Keratinocyte (primary cell): ENCODE measurements around the gene TP63. TPM values are rescaled to one million over a fixed set of nuclear protein-coding genes. Genes with fewer than 3 reads are reported as not detected.

ENCODE experiments used
- DNase-seq: peaks from one replicate; pipeline ENCODE4 v3.0.0-alpha.2; 2011; ENCODE audit warnings: low read depth, missing footprints, low spot score
- FAIRE-seq: peaks from 2 replicates; lab custom pipeline; 2011; peaks lifted over from hg19 to GRCh38; lab: Jason Lieb, UNC
- H2AFZ ChIP-seq: 2 replicates; pipeline ENCODE4 v1.6.0; 2012; ENCODE audit warnings: low read length, control low read depth, inconsistent platforms; ENCODE audit not compliant: control insufficient read depth
- H3K27ac ChIP-seq: 2 replicates; pipeline ENCODE4 v1.5.1; 2011; ENCODE audit warnings: low read length; ENCODE audit not compliant: control insufficient read depth, insufficient read depth
- H3K27me3 ChIP-seq: 3 replicates; pipeline ENCODE4 v1.6.0; 2011; ENCODE audit warnings: low read length; ENCODE audit not compliant: control insufficient read depth, insufficient read depth; ENCODE audit errors: extremely low read depth
- H3K36me3 ChIP-seq, 2 experiments: 2 replicates in 1 of 2; 3 replicates in 1 of 2; pipeline ENCODE4 v1.5.1; 2011; ENCODE audit warnings: low read length in 2 of 2, mild to moderate bottlenecking in 1 of 2; ENCODE audit not compliant: control insufficient read depth in 2 of 2, insufficient read depth in 2 of 2; ENCODE audit errors: extremely low read depth in 1 of 2
- H3K4me1 ChIP-seq: 3 replicates; pipeline ENCODE4 v1.5.1; 2011; ENCODE audit warnings: low read length; ENCODE audit not compliant: control insufficient read depth, insufficient read depth; ENCODE audit errors: extremely low read depth
- H3K4me2 ChIP-seq: 3 replicates; pipeline ENCODE4 v1.6.0; 2011; ENCODE audit warnings: low read depth, low read length; ENCODE audit not compliant: control insufficient read depth, insufficient read depth; ENCODE audit errors: extremely low read depth
- H3K4me3 ChIP-seq, 3 experiments: fragments of 200-600 bp in 1 of 3; sonication (generic) in 1 of 3; 2 replicates in 2 of 3; 3 replicates in 1 of 3; pipeline ENCODE4 v1.5.1; 2011 to 2016; ENCODE audit warnings: low read length in 3 of 3, mild to moderate bottlenecking in 3 of 3, control low read depth in 2 of 3, inconsistent platforms in 1 of 3, low read depth in 1 of 3, mixed read lengths in 1 of 3, mixed run types in 1 of 3, moderate library complexity in 1 of 3; ENCODE audit not compliant: control insufficient read depth in 2 of 3, insufficient read depth in 2 of 3; ENCODE audit errors: extremely low read depth in 1 of 3
- H3K79me2 ChIP-seq: 2 replicates; pipeline ENCODE4 v1.6.0; 2012; ENCODE audit warnings: low read length; ENCODE audit not compliant: control insufficient read depth, insufficient read depth
- H3K9ac ChIP-seq: 3 replicates; pipeline ENCODE4 v1.6.0; 2011; ENCODE audit warnings: low read length; ENCODE audit not compliant: control insufficient read depth, insufficient read depth; ENCODE audit errors: extremely low read depth
- H3K9me1 ChIP-seq: 3 replicates; pipeline ENCODE4 v1.6.0; 2011; ENCODE audit warnings: low read length; ENCODE audit not compliant: control insufficient read depth, insufficient read depth; ENCODE audit errors: extremely low read depth
- H3K9me3 ChIP-seq: 2 replicates; pipeline ENCODE4 v1.5.1; 2012; ENCODE audit warnings: low read depth, low read length; ENCODE audit not compliant: control insufficient read depth
- H4K20me1 ChIP-seq: 3 replicates; pipeline ENCODE4 v1.6.0; 2011; ENCODE audit warnings: low read length; ENCODE audit not compliant: control insufficient read depth, insufficient read depth; ENCODE audit errors: extremely low read depth
- CTCF ChIP-seq, 3 experiments: IDR thresholded peaks in 1 of 3; conservative IDR thresholded peaks in 1 of 3; optimal IDR thresholded peaks in 1 of 3; 2 replicates in 2 of 3; 3 replicates in 1 of 3; pipeline versions ENCODE3 to v1.5.1; 2011; ENCODE audit warnings: low read length in 3 of 3, mild to moderate bottlenecking in 3 of 3, moderate library complexity in 2 of 3, control low read depth in 1 of 3, inconsistent platforms in 1 of 3; ENCODE audit not compliant: insufficient read depth in 2 of 3; ENCODE audit errors: extremely low read depth in 1 of 3
- EZH2 ChIP-seq: IDR thresholded peaks from one replicate; pipeline ENCODE4 v1.6.1; 2012; ENCODE audit warnings: inconsistent platforms, mild to moderate bottlenecking, low read length, moderate library complexity
- dilution Hi-C: fragments of 300-500 bp; cut with MboI; formaldehyde crosslinking; loops from one replicate; pipeline ENCODE4 v1.7.0; 2020; ENCODE audit warnings: low sequenced_read_pairs; ENCODE audit not compliant: extremely low pct_ligation_motif_present
- polyA plus RNA-seq, 5 experiments: library from polyadenylated mRNA; depleted of rRNA in 3 of 5; stranded (reverse) in 3 of 5; stranded (forward) in 1 of 5; unstranded in 1 of 5; fragments of >200 nt; gene quantifications; 1 replicate in 1 of 5; 2 replicates in 3 of 5; 3 replicates in 1 of 5; pipeline versions ENCODE4 v1.2.1 to v1.2.3, GENCODE V29; 2011 to 2012; ENCODE audit warnings: missing spikeins in 2 of 5, low read depth in 1 of 5, low replicate concordance in 1 of 5

Gene TP63
- polyA plus RNA-seq, 1 donor (not counting 4 experiments of a cell fraction or from before 2014, with no cell fraction given) = 214 TPM

DNA sequence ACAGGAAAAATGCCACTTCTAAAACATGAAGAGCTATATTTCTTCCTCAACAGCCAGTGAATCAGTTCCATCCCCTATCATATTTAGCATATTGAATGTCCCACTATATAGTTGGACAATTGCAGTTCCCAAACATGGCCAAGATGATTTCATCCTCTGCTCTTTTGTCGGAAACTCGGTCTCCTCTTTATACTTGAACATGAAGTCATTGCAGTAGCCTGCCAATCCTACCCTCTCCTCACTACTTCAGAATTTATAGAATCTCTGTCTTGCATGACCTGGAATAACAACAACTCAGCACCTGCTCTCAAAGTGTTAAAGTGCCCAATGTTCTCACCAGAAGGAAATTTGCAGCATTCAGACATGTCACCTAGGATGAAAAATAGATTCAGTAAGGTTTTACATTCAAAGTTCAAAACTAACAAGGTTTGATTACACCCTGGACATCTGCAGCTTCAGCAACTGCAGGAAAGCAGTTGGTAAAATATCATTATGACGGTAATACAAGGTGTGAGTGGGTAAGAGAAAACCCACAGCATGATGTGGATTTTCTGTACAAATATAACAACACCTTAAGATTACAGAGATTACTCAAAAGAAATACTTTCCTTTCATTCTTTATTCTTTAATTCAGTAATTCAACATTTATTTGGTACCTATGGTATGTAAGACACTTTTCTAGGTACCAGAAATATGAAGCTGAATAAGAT is 52.5 kb downstream of the TP63 start:
- H3K27me3 ChIP-seq = no peaks in the 10 kb centered on the region
- H3K4me1 ChIP-seq = peaks cover 11% of the 10 kb centered on the region
- H3K4me3 ChIP-seq = no peak overlapping the region
- no peaks in the 10 kb centered on the region for H4K20me1 ChIP-seq
- no peak for DNase-seq
- H3K79me2 ChIP-seq = no peaks in the 10 kb centered on the region
- no peaks in the 10 kb centered on the region for H3K36me3 ChIP-seq
- no peak overlapping the region for H3K27ac ChIP-seq
- no peak overlapping the region for H3K9ac ChIP-seq
- TF ChIP-seq CTCF (optimal IDR thresholded peaks at IDR 0.05 in 1 of 3, IDR thresholded peaks at IDR 0.05 in 1 of 3, conservative IDR thresholded peaks at IDR 0.05 in 1 of 3; ENCODE audit: extremely low read depth in 1 of 3, insufficient read depth in 2 of 3, low read length in 3 of 3) (no peak), EZH2 (no peak)
- no peak for FAIRE-seq
- no peak overlapping the region for H3K4me2 ChIP-seq
- no peaks in the 10 kb centered on the region for H3K9me3 ChIP-seq
- H2AFZ ChIP-seq = no peak overlapping the region
- dilution Hi-C loops = no loop called here
- H3K9me1 ChIP-seq = no peaks in the 10 kb centered on the region

DNA sequence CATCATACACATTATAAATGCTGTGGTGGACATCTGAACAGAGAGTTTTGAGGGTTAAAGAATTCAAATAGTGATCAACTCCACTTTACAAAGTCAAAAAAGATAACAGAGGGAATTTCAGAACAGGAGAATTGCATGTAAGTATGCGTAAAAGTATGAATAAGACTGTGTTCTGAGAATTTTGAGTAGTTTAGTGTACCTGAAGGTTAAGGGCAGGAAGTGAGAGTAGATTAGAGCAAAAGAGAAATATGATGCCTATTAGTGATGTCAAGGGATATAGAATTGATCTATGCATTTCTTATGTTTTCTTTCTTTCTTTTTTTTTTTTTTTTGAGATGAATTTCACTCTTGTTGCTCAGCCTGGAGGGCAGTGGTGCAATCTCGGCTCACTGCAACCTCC is 53.1 kb downstream of the TP63 start:
- no peak for FAIRE-seq
- H3K27me3 ChIP-seq = no peaks in the 10 kb centered on the region
- H3K4me1 ChIP-seq = peaks cover 11% of the 10 kb centered on the region
- no peak overlapping the region for H3K9ac ChIP-seq
- no peak overlapping the region for H3K4me2 ChIP-seq
- no peak overlapping the region for H3K27ac ChIP-seq
- no peaks in the 10 kb centered on the region for H3K9me1 ChIP-seq
- no peaks in the 10 kb centered on the region for H3K36me3 ChIP-seq
- no peak overlapping the region for H3K4me3 ChIP-seq
- dilution Hi-C loops = no loop called here
- H4K20me1 ChIP-seq = no peaks in the 10 kb centered on the region
- DNase-seq = no peak
- H3K79me2 ChIP-seq = no peaks in the 10 kb centered on the region
- no peak for TF ChIP-seq CTCF (optimal IDR thresholded peaks at IDR 0.05 in 1 of 3, IDR thresholded peaks at IDR 0.05 in 1 of 3, conservative IDR thresholded peaks at IDR 0.05 in 1 of 3; ENCODE audit: extremely low read depth in 1 of 3, insufficient read depth in 2 of 3, low read length in 3 of 3)
- TF ChIP-seq EZH2 = no peak
- H2AFZ ChIP-seq = no peak overlapping the region
- no peaks in the 10 kb centered on the region for H3K9me3 ChIP-seq
